SJSA1 (cell line): ENCODE measurements around the gene MDFI. TPM values are rescaled to one million over a fixed set of nuclear protein-coding genes. Genes with fewer than 3 reads are reported as not detected.

ENCODE experiments used
- DNase-seq, 2 experiments: peaks; one replicate each; pipeline ENCODE4 v3.0.0-alpha.2; 2015 to 2020; ENCODE audit warnings: low spot score in 2 of 2, low read depth in 1 of 2
- H3K27ac ChIP-seq: fragments of 250-450 bp; sonication (Bioruptor Pico); 2 replicates; pipeline ENCODE4 v1.5.1; 2020; ENCODE audit warnings: mild to moderate bottlenecking, moderate library complexity
- H3K27me3 ChIP-seq: fragments of 250-450 bp; sonication (Bioruptor Pico); replicated peaks from 2 replicates; pipeline ENCODE4 v1.5.1; 2020; ENCODE audit warnings: mild to moderate bottlenecking, moderate library complexity
- H3K36me3 ChIP-seq: fragments of 250-450 bp; sonication (Bioruptor Pico); 2 replicates; pipeline ENCODE4 v1.5.1; 2020; ENCODE audit warnings: mild to moderate bottlenecking
- H3K4me1 ChIP-seq: fragments of 250-450 bp; sonication (Bioruptor Pico); replicated peaks from 2 replicates; pipeline ENCODE4 v1.6.1; 2021; ENCODE audit warnings: mild to moderate bottlenecking
- H3K4me3 ChIP-seq: fragments of 250-450 bp; sonication (Bioruptor Pico); 2 replicates; pipeline ENCODE4 v1.5.1; 2020; ENCODE audit warnings: mild to moderate bottlenecking
- H3K9me3 ChIP-seq: fragments of 250-450 bp; sonication (Bioruptor Pico); replicated peaks from 2 replicates; pipeline ENCODE4 v1.5.1; 2020; ENCODE audit warnings: mild to moderate bottlenecking
- total RNA-seq: library from RNA; depleted of rRNA; stranded (reverse); fragments of >200 nt; shearing (Covaris generic); gene quantifications from 2 replicates; pipeline ENCODE4 v1.2.3, GENCODE V29; 2014

MDFI gene
- total RNA-seq, 1 experiment from 2014 or later: not detected

DNA sequence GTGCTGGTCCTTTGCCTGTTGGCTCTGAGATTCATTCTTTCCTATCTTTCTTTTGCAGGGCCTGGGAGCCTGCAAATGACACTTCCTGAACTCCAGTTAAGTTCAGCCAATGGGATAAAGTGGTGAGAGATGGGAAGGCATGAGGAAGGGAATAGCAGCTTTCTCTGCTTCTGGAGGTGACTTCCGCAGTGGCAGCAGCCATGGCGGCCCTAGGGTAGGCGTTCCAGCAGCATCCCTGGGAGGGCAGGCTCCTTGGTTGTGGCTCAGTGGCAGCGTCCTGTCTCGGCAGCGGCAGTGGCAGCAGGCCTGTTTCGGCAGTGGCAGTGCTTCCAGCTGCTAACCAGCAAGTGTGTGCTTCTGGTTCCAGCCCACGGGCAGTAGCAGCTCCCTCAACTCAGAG lies 7.3 kb upstream of the MDFI start:
- Histone ChIP-seq H3K4me1 (peaks cover 9% of the 10 kb centered on the region), H3K4me3 (no peak overlapping the region), H3K27me3 (no peaks in the 10 kb centered on the region; the same call in 1 of the 2 replicates), H3K9me3 (no peaks in the 10 kb centered on the region), H3K27ac (no peak overlapping the region), H3K36me3 (no peaks in the 10 kb centered on the region)
- no peak for DNase-seq

- DNase-seq: no peak
- no peak overlapping the region for H3K4me3 ChIP-seq
- H3K9me3 ChIP-seq: no peaks in the 10 kb centered on the region
- H3K27ac ChIP-seq: no peak overlapping the region
- peaks cover 12% of the 10 kb centered on the region for H3K4me1 ChIP-seq
- H3K27me3 ChIP-seq: peaks cover 19% of the 10 kb centered on the region
- H3K36me3 ChIP-seq: no peaks in the 10 kb centered on the region
These were observed 5.1 kb upstream of the MDFI start for GRCh38 chr6:41633056-41633634.

DNA sequence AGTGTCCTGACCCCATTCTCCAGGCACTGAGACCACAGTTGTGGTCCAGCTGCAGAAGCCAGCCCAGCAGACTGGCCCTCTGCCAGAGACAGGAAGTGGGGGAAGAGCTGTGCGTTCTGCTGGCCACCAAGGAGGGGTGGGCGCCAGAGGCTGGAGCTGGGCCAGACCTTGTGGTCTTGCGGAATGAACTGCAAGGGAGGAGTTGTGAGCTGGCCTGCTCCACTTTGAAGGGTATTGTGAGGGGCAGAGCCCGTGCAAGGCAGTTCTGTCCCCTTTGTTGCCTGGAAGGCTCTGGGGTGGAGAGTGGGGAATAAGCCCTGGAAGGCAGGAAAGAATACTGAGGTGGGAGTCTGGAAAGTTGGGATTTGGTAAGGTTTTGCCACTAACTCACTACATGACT lies 3.6 kb upstream of the MDFI start:
- peaks cover 12% of the 10 kb centered on the region for H3K4me1 ChIP-seq
- no peaks in the 10 kb centered on the region for H3K36me3 ChIP-seq
- DNase-seq: peak in 1 of 2 experiments; percentile 36
- H3K4me3 ChIP-seq: no peak overlapping the region
- no peaks in the 10 kb centered on the region for H3K9me3 ChIP-seq
- H3K27me3 ChIP-seq: peaks cover 31% of the 10 kb centered on the region
- H3K27ac ChIP-seq: no peak overlapping the region

GRCh38 chr6:41635365-41635764 lies 2.9 kb upstream of the MDFI start:
- Histone ChIP-seq H3K4me1 (peaks cover 12% of the 10 kb centered on the region), H3K27me3 (peaks cover 33% of the 10 kb centered on the region), H3K36me3 (no peaks in the 10 kb centered on the region), H3K4me3 (no peak overlapping the region), H3K27ac (no peak overlapping the region), H3K9me3 (no peaks in the 10 kb centered on the region)
- DNase-seq: no peak

- no peaks in the 10 kb centered on the region for H3K36me3 ChIP-seq
- no peaks in the 10 kb centered on the region for H3K9me3 ChIP-seq
- peaks cover 12% of the 10 kb centered on the region for H3K4me1 ChIP-seq
- no peak for DNase-seq
- H3K27me3 ChIP-seq: peaks cover 33% of the 10 kb centered on the region
- no peak overlapping the region for H3K4me3 ChIP-seq
- H3K27ac ChIP-seq: no peak overlapping the region
These were observed 1.5 kb upstream of the MDFI start for GRCh38 chr6:41636833-41637193.

DNA sequence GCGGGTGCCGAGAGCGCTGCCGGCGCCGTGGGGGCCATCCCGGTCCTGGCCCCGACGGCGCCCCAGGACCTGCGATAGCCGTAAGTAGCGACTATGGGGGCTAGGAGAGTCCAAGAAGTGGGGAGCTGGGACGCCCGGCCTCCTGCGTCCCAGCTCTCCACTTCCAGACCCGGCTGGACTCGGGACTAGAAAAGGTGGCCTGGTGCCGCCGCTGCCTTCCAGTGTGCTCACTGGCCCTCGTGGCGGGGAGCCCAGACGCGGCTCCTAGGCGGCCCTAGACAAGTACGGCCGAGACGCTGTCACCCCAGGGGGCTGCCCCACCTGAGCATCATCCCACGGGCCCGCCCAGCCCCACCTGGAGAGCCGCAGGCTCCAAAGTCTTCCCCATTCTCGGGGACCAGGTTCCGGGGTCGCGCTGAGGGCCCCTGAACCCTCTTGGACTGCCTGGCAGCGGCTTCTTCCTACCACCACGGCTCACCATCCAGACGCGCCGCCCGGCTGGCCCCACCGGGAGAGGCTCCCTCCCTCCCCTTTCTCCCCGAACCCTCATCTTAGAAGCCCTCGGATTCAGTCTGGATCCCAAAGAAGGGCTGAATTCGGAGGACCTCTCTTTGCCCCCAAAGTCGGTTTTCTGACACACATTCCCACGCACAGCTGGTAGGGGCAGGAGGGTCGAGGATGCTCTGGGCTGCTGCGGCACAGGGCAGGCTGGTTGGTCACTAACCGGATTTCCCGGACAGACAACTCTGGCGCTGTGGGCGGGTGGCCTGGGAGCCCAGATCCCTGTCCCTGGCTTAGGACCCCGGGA lies 870 bp upstream of the MDFI start:
- Histone ChIP-seq H3K4me1 (peaks cover 12% of the 10 kb centered on the region), H3K36me3 (no peaks in the 10 kb centered on the region), H3K4me3 (no peak overlapping the region), H3K9me3 (no peaks in the 10 kb centered on the region), H3K27me3 (peaks cover 33% of the 10 kb centered on the region), H3K27ac (no peak overlapping the region)
- DNase-seq: no peak

DNA sequence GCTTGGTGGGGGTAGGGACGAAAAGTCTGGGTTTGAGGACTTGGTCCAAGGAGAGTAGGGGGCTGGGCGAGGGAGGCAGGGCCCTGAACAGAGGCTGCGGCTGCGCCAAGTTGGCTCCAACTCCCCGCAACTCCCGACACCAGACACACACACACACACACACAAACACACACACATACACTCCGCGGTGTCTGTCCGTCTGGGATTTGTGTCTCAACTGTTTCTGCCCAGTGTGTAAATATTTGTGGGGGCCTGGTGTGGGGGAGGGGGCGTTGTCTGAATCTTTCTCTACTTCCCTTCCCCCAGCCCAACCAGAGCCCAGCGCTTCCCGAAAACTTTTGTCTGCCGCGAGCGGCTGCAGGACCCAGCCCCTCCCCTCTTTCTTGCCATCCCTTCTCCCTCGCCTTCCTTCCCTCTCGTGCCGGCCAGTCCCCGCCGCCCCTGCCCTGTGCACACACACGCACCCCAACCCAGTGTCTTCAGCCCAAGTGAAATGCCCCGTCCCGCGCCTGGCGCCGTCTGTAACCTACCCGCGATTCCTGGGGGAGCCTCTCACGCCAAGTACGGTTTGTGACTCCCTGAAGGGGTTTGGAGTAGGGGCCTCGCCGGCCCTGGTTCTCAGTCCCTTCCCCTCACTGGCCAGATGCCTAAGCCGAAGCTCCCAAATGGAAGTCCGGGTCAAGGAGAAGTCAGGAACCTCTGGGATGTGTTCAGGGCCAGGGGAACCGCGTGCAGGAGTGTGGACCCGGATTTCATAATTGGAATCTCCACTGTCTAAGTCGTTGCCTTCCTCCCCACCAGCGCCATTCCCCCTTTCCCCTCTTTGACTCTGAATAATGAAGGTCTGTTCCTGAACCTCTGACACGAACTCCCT lies 904 bp downstream of the MDFI start:
- no peak for DNase-seq
- Histone ChIP-seq H3K4me1 (peaks cover 12% of the 10 kb centered on the region), H3K36me3 (no peaks in the 10 kb centered on the region), H3K27me3 (peaks cover 33% of the 10 kb centered on the region), H3K27ac (no peak overlapping the region), H3K4me3 (no peak overlapping the region), H3K9me3 (no peaks in the 10 kb centered on the region)

GRCh38 chr6:41639809-41640371 lies 1.6 kb downstream of the MDFI start:
- H3K27me3 ChIP-seq: peaks cover 33% of the 10 kb centered on the region
- H3K4me1 ChIP-seq: peaks cover 5% of the 10 kb centered on the region
- DNase-seq: no peak
- H3K4me3 ChIP-seq: no peak overlapping the region
- H3K9me3 ChIP-seq: no peaks in the 10 kb centered on the region
- no peaks in the 10 kb centered on the region for H3K36me3 ChIP-seq
- no peak overlapping the region for H3K27ac ChIP-seq

DNA sequence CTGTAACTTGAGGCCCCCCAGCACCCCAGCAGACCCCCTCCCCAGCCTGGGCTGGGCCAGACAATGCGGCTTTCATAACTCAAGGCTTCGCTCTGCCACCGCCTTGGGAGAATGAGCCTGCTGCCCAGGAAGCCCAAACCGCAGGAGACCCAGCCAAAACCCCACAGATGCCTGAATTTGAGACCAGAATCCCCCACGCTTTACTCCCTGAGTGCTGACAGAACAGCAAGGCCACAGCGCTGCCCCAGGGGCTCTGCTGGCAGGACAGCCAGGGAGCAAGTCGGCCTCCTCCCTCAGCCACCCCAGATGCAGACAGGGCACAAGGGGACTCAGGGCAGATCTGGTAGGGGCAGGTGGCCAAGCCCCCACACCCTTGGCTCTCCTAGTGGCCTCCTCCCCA lies 2.2 kb downstream of the MDFI start:
- Histone ChIP-seq H3K27ac (no peak overlapping the region), H3K9me3 (no peaks in the 10 kb centered on the region), H3K36me3 (no peaks in the 10 kb centered on the region), H3K4me1 (peaks cover 3% of the 10 kb centered on the region), H3K27me3 (peaks cover 33% of the 10 kb centered on the region), H3K4me3 (no peak overlapping the region)
- DNase-seq: no peak

GRCh38 chr6:41641352-41641925 lies 3.2 kb downstream of the MDFI start:
- Histone ChIP-seq H3K27ac (no peak overlapping the region), H3K27me3 (peaks cover 31% of the 10 kb centered on the region), H3K4me3 (no peak overlapping the region), H3K4me1 (peaks cover 3% of the 10 kb centered on the region), H3K9me3 (no peaks in the 10 kb centered on the region), H3K36me3 (no peaks in the 10 kb centered on the region)
- no peak for DNase-seq

DNA sequence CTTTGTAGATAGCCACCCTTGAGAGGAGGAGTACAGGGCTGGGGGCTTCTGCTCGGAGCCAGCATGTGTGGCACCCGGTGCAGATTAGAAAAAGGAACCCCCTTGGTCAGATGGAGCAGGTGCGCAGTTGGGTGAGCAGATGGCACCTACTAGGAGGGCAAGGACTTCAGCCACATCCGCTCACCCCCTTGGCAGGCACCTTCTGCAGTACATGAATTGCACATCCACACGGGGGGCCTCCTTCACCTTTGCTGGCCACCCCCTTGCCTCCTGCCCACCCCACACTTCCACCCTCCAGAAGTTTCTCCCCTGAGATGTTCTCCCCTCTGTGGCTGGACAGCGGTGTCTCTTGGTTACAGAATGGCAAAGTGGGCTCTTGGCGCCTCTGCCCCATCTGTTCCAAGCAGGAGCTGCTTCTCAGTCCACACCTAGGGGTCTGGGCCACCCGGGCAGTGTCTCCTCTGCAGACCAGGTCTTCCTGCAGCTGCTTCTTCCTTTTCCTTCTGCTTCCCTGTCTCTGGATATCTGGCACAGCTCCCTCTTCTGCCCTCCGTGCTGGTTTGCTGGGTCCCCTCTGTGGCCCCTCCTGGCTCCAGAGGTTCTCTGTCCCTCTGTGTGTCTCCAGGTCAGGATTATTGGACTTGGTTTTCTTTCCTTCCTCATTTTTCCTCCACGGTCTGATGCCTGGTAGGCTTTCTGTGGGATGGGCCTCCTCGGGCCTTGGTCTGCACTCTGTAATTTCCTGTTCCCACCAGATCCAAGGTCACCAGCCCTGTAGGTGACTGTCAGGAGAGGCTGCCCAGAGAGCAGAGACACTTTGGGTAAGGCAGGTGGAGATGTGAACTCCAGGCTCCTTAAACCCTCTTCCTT lies 4.1 kb downstream of the MDFI start:
- H3K9me3 ChIP-seq: no peaks in the 10 kb centered on the region
- H3K27me3 ChIP-seq: peaks cover 22% of the 10 kb centered on the region
- DNase-seq: no peak
- no peaks in the 10 kb centered on the region for H3K36me3 ChIP-seq
- no peak overlapping the region for H3K27ac ChIP-seq
- no peaks in the 10 kb centered on the region for H3K4me1 ChIP-seq
- no peak overlapping the region for H3K4me3 ChIP-seq

- Histone ChIP-seq H3K36me3 (no peaks in the 10 kb centered on the region), H3K27ac (no peak overlapping the region), H3K27me3 (peaks cover 14% of the 10 kb centered on the region), H3K4me1 (no peaks in the 10 kb centered on the region), H3K9me3 (no peaks in the 10 kb centered on the region), H3K4me3 (no peak overlapping the region)
- no peak for DNase-seq
These were observed 5.0 kb downstream of the MDFI start for GRCh38 chr6:41642960-41643898.
